ENCODE data around the gene TNNI2.

Gene TNNI2

GRCh38 chr11:1838426-1839144, at the start of gene TNNI2:
TNNI2 (plus strand) TSS chr11:1838981; CDS start chr11:1839697, 716 bp downstream.
- Histone ChIP-seq H3K4me1 (peaks cover 0 to 16% (median 2%) of the 10 kb centered on the region in 4 donors), H3K27ac (no peak within 1 kb of the TSS), H3K36me3 (no peaks in the 10 kb centered on the region), H3K9me3 (no peaks in the 10 kb centered on the region), H3K27me3 (peaks cover 0 to 5% of the 10 kb centered on the region in 2 donors), H3K4me3 (no peak within 1 kb of the TSS)
- intact Hi-C loops (cut with DNase I; ENCODE audit: low total_unique reads) = loop anchor here (5.0 kb wide), 2 partner anchors 39 to 314 kb away; no protein-coding TSS in a partner anchor
- no peak for DNase-seq
- TF ChIP-seq, protein P1, sequence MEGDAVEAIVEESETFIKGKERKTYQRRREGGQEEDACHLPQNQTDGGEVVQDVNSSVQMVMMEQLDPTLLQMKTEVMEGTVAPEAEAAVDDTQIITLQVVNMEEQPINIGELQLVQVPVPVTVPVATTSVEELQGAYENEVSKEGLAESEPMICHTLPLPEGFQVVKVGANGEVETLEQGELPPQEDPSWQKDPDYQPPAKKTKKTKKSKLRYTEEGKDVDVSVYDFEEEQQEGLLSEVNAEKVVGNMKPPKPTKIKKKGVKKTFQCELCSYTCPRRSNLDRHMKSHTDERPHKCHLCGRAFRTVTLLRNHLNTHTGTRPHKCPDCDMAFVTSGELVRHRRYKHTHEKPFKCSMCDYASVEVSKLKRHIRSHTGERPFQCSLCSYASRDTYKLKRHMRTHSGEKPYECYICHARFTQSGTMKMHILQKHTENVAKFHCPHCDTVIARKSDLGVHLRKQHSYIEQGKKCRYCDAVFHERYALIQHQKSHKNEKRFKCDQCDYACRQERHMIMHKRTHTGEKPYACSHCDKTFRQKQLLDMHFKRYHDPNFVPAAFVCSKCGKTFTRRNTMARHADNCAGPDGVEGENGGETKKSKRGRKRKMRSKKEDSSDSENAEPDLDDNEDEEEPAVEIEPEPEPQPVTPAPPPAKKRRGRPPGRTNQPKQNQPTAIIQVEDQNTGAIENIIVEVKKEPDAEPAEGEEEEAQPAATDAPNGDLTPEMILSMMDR (IDR thresholded peaks at IDR 0.05) = no peak

DNA sequence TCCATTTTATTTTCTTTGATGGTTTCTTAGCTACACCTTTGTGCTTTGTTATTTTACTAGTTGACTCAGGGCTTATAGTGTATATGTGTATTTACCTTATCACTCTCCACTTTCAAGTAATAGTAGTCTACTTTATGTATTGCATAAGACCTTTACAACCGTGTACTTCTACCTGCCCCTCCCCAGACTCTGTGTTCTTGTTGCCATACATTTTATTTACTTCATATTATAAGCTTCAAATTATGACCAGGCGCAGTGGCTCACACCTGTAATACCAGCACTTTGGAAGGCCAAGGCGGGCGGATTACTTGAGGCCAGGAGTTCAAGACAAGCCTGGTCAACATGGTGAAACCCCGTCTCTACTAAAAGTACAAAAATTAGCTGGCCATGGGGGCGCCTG, 46.9 kb upstream of the TNNI2 start:
- Histone ChIP-seq H3K9me3 (no peaks in the 10 kb centered on the region), H3K27me3 (peaks cover 0 to 12% of the 10 kb centered on the region in 2 donors), H3K36me3 (no peaks in the 10 kb centered on the region), H3K4me1 (no peaks in the 10 kb centered on the region), H3K4me3 (no peak overlapping the region), H3K27ac (no peak overlapping the region)
- TF ChIP-seq, protein P1 (IDR thresholded peaks at IDR 0.05) = no peak
- no peak for DNase-seq
- intact Hi-C loops (cut with DNase I; ENCODE audit: low total_unique reads) = no loop called here

DNA sequence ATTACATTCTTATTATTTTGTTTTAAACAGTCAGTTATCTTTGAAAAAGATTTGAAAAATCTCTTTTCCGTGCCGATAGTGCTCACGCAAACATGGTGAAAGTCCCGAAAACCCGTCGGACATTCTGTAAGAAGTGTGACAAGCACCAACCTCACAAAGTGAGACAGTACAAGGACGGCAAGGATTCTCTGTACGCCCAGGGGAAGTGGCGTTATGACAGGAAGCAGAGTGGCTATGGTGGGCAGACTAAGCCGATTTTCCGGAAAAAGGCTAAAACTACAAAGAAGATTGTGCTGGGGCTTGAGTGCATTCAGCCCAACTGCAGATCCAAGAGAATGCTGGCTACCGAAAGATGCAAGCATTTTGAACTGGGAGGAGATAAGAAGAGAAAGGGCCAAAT, 46.3 kb upstream of the TNNI2 start:
- Histone ChIP-seq H3K4me1 (no peaks in the 10 kb centered on the region), H3K27ac (no peak overlapping the region), H3K27me3 (peaks cover 0 to 13% of the 10 kb centered on the region in 2 donors), H3K4me3 (no peak overlapping the region), H3K9me3 (no peaks in the 10 kb centered on the region), H3K36me3 (no peaks in the 10 kb centered on the region)
- DNase-seq = no peak
- TF ChIP-seq, protein P1 (IDR thresholded peaks at IDR 0.05) = no peak
- intact Hi-C loops (cut with DNase I; ENCODE audit: low total_unique reads) = no loop called here

DNA sequence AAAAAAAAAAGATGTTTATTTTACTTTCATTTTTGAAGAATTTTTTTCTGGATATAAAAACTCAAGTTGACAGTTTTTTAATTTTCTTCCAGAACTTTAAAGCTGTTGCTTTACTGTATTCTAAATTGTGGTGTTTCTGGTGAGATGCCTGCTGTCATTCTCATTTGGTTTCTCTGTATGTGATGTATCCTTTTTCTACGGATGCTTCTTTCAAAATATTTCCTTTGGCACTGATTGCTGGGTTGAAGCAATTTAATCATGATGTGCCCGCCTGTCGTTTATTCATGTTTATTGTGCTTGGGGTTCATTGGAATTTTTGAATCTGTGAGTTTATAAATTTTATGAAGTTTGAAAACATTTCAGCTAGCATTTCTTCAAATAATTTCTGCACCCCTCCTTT, 45.7 kb upstream of the TNNI2 start:
- H3K36me3 ChIP-seq = no peaks in the 10 kb centered on the region
- intact Hi-C loops (cut with DNase I; ENCODE audit: low total_unique reads) = no loop called here
- no peaks in the 10 kb centered on the region for H3K4me1 ChIP-seq
- no peak overlapping the region for H3K4me3 ChIP-seq
- no peak for DNase-seq
- H3K9me3 ChIP-seq = no peaks in the 10 kb centered on the region
- TF ChIP-seq, protein P1 (IDR thresholded peaks at IDR 0.05) = no peak
- peaks cover 0 to 13% of the 10 kb centered on the region in 2 donors for H3K27me3 ChIP-seq
- no peak overlapping the region for H3K27ac ChIP-seq

DNA sequence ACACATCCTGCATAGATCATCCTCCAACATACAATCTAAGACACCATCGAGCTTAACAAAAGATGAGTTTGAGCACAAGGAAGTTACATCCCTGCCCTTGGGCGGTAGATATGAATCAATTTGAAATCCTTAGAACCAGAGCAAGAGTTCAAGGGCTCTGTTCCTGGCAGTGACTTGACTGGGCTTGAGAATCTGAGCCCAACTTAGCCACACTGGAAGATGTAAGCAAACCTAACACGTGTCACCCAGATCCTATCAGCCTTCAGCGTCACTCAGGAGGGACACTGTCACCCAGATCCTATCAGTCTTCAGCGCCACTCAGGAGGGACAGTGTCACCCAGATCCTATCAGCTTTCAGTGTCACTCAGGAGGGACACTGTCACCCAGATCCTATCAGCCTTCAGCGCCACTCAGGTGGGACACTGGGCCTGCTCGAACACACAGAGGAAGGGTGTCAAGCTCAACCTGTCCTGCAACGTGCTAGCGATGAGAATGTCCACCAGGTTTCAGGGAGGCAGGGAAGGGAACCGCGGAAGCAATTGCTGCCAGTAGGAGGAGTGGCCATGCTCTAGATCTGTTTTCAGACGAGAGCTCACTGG, 42.3 kb upstream of the TNNI2 start:
- H3K36me3 ChIP-seq = no peaks in the 10 kb centered on the region
- no peak overlapping the region for H3K4me3 ChIP-seq
- no peak overlapping the region for H3K27ac ChIP-seq
- no peaks in the 10 kb centered on the region for H3K9me3 ChIP-seq
- intact Hi-C loops (cut with DNase I; ENCODE audit: low total_unique reads) = no loop called here
- no peak for DNase-seq
- H3K27me3 ChIP-seq = peaks cover 0 to 22% of the 10 kb centered on the region in 2 donors
- TF ChIP-seq, protein P1 (IDR thresholded peaks at IDR 0.05) = no peak
- no peaks in the 10 kb centered on the region for H3K4me1 ChIP-seq

Data from tibial artery (tissue), 4 donors.